ENCODE data around the gene EPB41L4A.

Gene EPB41L4A

DNA sequence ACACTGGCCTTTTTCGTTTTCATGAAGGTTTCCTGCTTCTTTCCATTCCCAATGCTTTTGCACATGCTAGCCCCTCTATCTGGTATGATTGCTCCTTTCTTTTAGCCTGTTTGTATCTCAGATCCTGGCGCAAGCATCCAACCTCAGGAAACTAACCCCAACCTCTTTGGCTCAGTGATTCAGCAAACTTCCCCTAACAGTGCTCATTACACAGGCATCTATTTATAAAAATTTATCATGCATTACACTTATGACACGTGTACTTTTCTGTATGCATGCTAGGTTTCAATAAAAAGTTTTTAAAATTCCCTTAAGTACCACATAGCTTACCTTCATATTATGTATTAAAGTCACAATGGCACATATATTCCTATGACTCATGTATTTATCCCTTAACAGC is 218.9 kb downstream of the EPB41L4A start:
- no peak for DNase-seq

DNA sequence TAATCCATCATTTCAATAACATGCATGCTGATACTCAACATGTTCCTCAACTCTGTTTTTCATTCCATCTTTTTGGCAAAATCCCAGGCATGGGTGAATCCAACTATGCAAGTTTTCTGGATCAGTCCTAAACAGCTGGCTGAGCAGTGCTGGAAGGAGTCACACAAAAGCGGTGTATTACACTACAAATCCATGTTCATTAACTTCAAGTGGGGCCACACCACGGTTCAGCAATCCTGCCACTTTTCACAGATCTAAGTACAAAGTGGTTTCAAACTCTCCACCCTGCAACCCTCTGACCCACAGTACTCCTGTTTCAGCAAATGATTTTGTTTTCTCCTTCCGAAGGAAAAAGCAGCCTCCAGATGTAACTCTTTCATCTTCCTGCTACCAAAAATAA is 222.5 kb downstream of the EPB41L4A start:
- DNase-seq = no peak

DNA sequence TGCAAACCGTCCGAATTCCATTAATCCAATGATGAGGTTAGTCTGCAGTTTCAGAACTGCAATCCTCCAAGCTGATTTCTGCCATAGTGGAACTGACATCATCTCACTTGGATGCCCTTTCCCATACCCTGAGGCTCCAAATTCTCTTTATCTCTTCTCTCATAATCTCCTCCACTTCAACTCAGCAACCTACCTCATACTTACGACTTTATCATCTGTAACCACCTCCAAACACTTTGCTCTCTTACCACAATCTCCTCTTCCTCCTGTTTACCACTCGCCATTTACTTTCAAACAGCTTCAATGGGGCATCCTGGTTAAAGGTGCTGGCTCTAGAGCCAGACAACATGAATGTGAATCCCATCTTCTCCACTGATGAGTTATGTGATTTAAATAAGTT is 223.2 kb downstream of the EPB41L4A start:
- no peak for DNase-seq

DNA sequence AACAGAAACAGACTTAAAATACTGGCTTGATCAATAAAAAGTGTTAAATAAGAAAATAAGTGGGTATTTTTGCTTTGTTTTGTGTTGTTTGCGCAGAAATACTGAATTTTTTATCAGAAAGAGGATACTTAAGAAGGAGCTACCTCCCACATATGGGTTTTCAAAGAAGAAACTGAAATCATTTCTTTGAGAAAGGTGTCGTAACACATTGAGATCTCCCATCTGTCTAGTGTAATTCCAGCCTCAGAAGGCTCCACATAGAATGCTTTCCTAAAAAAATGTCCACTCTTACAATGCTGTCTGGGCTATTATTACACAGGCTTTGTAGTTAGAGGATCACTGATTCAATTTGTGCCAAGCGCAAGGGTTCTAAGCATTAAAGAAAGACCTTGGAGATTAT is 226.2 kb downstream of the EPB41L4A start:
- no peak for DNase-seq

DNA sequence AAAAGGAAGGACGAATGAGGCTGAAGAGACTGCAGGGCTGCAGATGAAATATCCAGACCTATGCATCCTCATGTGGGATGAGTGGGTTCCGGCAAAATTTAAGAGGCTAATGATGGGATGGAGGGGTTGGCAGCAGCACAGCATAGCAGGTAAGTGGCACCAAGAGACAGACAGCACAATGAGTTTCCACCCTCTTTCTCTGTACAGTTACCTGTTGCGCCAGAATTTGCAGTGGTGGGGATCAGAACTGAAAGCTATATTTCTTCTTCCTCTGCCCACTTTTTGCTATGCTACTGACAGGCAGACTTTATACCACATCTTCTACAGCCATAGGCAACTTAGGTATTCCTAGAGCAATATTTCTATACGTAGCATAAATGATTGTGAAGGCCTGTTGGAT is 227.0 kb downstream of the EPB41L4A start:
- no peak for DNase-seq

DNA sequence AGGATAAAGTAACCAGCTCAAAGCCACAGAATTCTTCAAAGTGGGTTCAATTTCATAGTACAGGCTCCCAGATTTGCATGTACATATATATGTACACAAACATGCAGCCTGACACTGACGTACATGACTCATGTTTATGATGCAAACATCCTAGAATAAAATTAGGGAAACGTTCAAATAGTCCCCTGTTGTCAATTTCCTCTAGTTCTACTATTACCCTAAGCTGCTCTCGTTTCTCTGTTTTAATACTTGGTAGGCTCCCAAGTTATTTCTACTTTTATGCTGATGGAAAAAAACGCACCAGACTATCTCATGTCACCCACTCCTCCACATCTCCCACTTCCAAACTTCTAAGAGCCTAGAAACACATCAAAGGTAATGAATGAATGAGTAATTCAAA is 229.7 kb downstream of the EPB41L4A start:
- no peak for DNase-seq

DNA sequence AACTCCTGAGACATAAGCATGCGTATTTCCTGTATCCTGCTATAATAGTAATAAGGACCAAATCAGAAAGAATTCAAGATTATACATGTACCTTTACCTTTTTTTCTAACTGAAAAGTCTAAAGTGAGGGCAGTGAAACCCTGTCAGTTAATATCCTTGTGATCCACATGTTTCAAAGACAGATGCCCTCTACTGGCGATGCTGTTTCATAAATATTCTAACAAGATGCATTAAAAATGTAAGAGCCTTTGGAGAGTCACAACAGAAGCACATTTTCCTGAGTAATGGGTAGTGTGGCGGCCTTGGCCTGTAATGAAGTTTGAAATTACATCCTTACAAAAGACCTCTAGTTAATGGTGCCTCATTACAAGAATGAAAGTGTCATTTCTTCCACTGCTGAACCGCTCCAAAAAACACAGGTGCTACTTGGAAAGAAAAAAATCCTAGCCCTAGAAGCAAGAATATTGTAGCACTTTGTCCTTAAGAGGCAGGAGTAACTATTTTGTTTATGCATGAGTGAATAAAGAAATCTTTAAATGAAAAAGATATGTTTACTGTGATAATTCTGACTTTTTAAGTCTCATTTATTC is 232.6 kb downstream of the EPB41L4A start:
- peak; percentile 9 for DNase-seq

DNA sequence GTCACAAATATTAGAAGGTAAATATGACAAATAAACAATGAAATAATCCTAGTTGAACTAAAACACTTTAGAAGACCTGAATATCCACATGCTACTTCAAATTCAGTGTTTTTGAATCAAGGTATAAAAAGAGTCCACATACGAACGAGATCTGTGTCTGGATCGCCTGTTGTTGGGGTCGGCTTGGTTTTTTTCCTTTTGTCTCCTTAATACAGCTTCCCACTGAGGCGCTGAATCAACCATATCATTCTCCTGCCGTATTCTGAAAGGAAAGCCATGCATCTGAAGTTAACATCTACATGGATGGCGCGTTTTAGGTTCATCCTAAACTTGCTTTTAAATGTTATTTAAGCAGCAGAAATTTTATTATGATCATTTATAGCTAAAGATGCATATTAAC is 235.2 kb downstream of the EPB41L4A start:
- DNase-seq = no peak

DNA sequence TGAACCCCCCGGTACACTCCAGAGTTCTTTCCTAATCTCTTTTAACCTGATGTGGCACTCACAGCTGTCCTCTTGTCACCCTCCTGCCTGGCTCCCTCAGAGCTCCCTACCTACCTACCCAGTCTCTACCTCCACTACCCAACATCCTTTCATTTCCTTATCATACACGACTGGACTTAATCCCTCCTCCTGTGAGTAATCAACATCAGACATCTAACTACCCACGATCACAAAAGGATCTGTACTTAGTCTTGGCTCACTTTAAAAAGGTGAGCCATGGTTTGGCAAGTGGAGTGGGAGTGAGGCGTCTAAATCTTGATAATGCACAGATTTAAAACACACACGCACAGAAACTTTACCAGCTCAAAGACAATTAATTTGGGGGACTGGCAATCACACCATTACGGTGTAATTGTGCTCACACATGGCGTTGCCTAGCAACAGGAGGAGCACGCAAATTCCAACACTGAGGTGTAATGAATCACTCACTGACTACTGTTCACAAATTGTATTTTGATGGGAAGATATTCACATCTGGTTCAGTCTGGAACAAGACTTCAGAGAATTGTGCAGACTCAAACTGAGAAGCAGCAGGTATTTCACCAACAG is 235.9 kb downstream of the EPB41L4A start:
- no peak for DNase-seq

DNA sequence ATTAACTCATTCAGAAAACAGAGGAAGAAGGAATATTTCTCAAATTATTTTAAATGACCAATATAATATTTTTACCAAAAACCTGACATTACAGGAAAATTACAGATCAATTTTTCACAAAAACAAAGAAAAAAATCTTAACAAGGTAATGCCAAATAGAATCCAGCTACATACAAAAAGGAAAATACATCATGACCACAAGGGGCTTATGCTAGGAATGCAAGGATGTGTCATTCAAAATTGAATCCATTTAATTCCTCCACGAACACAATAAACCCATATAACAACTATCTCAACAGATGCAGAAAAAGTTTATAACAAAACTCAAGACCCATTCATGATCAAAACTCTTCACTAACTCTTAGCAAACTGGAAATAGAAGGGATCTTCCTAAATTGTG is 239.8 kb downstream of the EPB41L4A start:
- no peak for DNase-seq

DNA sequence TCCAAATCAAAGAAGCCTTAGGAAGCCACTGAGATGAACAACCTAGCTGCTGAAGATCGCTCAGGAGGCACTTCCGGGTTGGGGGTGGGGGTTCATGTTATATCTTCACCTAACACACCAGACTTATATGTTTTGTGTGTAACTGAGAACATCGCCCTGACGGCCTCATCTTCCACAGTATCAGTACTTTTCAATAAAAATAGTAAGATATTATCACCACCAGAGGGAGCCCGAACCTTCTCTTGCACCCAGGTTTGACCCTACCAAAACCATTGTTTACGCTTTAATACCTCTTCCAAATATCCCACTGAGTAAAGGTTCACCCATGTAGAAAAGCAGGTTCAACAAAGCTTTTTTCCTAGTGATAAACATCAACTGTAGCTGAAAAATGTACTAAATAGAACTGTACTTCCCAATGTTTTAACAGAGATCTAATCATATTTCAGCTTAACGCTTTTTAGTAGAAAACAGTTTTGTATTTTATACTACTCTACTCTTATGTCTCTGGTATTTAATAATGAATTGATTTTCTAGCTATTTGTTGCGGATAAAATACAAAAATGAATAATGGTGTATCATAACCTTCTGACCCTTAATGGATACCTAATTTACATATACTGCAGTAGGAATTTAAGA is 244.0 kb downstream of the EPB41L4A start:
- DNase-seq = peak; percentile 43

DNA sequence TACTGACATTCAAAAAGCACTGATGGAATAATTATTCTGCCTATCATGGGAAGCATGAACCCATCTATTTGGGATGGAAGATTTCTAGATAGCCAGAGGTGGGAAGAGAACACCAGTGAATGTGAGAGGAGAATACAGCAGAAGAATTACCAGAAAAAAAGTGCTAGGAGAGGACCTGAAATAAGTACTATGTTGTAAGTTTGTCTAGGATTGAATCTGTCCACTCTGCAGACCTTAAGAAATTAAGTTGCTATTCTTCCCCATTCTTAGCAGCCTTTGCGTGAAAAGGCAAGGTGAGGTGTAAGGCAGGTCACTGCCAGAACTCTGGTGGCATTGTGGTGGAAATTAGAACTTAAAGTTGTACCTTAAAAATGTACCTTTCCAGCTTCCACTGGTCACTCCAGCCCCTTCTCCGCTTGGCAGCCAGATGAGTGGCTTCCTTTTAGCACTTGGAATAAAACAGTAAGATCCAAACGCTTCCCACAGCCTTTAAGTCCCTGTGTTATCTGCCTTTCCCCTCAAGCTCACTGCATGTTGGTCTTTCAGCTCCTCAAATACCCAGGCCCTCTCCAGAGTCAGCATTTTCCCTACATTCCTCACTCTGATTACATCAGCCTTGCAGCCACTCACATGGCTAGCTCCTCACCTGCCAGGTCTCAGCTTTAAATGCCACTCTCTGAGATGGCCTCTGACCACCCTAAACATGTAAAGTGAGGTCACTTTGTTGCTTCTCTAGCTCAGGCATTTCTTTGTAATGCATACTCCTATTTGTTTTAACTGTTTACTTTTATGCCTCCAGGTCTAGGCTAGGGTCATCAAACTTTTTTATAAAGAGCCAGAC is 253.0 kb downstream of the EPB41L4A start:
- no peak for DNase-seq

DNA sequence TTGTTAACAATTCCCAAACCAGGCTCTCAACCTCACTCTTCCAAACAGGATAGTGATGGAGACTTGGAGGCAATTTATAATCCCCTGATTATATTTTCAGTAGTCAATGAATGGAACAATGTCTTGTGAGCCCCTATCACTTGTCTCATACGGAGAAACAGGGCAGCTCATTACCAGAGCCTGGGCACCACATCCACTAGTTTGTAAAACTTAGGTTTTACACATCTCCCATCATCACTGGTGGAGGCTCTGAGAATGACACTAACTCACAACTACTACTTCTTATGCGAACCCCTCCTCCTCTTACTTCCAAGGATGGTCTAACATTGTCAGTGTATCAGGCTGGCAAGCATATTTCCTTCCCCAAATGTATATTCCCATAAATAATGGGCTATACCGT is 253.7 kb downstream of the EPB41L4A start:
- DNase-seq = no peak

DNA sequence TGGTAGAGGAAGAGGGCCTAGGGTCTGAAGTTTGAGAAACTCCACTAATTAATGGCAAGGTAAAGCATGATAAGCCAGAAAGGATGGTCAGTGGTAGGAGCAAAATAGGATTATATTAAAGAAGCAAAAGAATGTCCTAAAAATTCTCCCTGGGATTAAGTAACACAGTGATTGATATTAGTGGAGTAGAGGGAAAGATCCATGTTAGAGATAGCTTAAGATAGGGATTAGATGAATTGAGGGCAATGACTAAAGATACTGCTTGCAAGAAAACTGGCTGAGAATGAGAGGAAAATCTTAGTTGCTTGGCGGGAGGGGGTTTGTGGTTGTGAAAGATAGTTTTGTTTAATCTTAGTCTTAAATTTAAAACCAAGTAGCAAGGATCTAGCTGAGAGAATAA is 255.6 kb downstream of the EPB41L4A start:
- DNase-seq = no peak

DNA sequence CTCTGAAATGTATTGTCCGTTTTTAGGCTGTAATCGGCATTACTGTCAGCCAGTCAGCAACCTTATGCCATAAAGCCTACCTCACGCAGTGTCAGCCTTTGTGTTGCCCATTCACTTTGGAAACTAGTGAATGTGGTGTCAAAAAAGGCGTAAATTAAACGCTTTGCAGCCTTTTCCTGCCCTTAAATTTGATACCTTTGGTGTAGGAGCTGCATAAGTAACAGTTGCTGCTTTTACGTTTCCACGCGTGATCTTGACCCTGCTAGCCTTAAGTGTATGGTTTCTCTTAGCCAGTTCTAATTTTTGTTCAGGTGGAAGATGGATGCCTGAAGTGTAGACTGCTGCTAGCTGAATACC is 257.7 kb downstream of the EPB41L4A start:
- DNase-seq = no peak

DNA sequence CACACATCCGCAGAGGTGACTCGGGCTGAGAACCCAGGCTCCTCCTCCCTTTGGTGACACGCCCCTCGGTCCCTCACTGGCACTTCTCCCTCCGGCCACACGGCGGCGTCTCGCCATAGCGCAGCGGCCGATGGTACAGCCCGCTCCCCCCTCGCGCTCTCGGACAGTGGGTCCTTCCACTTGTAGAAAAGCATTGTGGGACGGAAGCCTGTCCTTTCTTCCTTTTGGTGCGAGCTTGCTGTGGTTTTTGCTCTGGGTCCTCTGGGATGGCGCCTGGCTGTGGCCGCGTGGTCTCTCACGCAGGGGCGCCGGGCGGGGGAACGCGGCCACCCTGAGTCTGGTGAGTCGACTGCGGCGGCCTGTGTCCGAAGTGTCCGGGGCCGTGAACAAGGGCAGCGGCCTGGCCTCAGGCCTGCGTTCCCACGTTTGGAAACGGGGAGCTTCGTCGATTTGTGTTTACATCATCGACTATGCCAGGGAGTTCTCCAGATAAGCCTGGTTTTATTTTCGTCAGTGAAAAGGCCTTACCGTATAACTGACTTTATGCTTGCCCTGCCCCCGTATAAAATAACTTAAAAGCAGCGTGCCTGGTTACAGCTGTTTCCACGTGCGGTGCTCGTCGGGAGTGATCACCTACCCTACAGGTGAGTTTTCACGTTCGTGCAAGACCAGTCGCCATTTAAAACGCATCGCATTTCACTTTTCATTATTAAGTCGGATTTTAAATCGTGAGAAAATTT is 258.3 kb downstream of the EPB41L4A start:
- DNase-seq = peak; percentile 85

DNA sequence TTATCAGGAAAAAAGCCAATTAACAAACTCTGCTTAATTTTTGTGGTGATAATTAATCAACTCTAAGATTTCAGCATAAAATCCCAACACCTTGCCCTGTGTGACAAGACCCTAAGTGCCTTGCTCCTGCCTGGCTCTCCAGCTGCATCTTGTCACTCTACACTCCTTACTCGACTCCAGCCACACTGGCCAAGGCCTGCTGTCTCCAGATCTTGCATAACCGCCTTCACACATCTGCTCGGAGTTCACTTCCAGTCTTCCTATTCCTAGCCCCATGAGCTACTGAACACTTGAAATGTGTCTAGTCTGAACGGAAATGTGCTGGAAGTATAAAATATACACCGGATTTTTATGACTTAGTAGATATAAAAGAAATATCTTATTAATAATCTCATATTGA is 259.6 kb downstream of the EPB41L4A start:
- no peak for DNase-seq

DNA sequence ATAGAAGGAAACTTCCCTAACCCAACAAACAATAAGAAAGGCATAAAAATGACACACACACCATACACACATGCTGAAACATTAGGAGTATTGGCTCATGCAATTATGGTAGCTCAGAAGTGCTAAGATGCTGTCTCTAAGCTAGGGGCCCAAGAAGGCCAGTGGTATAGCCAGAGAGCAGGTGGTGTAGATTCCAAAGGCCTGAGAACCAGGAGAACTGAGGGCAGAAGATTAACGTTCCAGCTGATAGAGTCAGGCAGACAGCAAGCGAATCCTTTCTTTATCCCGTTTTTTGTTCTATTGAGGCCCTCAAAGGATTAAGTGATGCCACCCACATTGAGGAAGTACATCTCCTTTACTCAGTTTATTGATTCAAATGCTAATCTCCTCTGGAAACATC is 262.9 kb downstream of the EPB41L4A start:
- DNase-seq = no peak

DNA sequence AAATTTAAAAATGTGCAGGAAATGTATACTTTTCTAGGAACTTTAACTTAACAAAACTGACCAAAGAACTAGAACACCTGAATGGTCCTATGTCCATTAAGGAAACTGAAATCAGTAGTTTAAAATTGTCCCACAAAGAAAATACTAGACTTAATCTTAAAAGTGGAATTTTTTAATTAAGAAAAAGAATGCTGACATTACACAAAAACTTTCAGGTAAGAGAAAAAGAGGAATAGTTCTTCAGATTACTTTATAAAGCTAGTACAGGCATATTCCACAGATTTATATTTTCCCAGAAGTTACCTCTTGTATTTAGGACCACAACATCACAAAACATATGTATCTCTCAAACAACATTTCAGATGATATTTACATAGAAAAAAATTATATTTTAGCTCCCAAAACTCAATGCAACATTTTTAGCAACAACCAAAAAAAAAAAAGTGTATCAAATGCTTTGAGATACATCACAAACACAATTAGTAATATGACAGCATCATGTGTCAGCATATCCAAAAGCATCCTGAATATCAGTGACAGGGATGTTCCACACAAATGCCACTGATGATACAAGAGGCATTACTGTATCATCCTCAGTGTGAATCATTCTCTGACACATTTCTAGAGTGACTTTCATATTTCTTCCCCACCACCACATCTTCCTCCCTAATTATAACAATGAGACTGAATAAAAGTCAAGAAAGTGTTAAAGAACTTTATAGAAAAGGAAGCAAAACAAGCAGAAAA is 264.0 kb downstream of the EPB41L4A start:
- no peak for DNase-seq

DNA sequence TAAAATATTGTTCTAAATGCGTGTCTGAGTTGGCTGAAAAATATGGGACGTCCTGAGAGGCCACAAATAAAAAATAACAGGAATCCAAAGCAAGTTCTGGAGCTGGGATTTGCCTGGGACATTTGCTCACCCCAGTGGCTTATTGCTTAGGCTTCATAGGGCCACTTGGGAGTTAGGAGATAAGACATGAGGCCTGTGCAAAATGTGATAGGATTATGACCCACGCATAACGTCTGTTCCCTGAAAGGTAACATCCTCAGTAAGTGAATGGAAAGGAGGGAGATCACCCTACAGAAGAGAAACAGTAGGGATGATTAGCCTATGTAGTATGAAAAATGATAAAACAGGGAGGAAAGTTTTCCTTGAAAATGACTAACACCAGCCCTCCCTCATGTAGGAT is 269.4 kb downstream of the EPB41L4A start:
- DNase-seq = no peak

DNA sequence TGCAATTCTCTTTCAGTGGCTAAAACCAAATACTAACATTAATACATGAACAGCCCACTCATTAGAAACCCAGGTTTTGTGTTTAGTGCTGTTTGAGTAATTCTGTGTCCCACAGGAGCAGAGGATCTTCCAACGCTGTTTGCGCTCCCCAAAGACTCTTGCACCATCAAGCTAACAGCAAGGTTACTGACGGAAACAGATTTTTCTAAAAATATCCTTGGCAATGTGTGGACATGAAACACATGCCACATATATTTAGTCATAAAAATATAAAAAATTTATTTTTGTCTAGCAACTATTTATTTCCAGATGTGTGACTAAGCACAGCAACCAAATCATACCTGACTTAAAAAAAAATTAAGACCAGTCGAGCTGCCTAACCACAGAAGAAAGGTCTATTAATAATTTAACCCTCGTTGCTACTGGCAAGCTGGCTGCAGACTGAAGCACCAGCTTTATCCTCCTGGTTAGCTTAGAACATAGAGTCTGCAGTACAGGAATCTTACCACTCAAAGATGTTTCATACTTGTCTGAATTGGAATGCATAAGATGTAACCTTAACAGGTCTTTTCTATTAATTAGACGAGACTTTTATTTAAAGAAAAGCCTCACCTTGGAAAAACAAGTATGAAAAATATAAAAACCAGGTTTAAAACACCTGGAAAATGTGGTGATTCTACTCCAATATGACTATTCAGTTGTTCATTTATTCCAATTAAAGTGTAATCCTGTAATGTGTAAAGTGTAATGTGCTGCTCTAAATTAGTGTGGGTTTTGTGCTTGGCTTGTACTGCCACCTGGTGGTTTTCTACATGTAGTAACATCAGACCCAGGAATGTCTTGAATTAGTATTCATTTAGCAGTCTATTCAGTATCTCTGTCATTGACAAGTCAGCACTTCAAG is 272.5 kb downstream of the EPB41L4A start:
- peak; percentile 64 for DNase-seq
